NCI-H510A (cell line): ENCODE data around the gene PRKAR2A.

Source experiments
- DNase-seq: peaks from one replicate; lab custom pipeline; 2025; lab: John Stamatoyannopoulos, UW

The PRKAR2A gene

GRCh38 chr3:48847504-48848423 is at the start of gene PRKAR2A:
TSS of gene PRKAR2A (minus strand) at chr3:48847874. CDS start at chr3:48847596, 278 bp downstream.
- peak; percentile 69 for DNase-seq

DNA sequence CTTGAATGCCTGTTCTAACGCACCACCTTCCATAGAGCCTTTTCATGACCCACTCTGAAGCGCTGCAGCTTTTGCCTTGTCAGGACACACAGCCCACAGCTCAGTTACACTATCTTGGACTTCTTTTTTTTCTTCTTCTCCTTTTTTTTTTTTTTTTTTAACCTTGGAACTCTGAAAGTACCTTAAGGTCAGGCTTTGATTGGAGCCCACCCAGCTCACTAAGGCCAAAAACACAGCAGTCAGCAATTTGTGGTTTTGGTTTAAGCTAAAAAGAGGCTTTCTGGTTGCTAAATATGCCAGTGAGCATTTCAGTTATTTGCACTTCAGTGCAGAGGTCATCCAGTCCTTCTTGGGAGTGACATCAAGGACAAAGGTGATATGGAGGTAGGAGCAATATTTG is 49.3 kb upstream of the PRKAR2A start:
- DNase-seq = no peak

- DNase-seq = no peak
Measured at GRCh38 chr3:48894516-48894915, 46.8 kb upstream of the PRKAR2A start.

- no peak for DNase-seq
Measured at GRCh38 chr3:48891606-48892005, 43.9 kb upstream of the PRKAR2A start.

DNA sequence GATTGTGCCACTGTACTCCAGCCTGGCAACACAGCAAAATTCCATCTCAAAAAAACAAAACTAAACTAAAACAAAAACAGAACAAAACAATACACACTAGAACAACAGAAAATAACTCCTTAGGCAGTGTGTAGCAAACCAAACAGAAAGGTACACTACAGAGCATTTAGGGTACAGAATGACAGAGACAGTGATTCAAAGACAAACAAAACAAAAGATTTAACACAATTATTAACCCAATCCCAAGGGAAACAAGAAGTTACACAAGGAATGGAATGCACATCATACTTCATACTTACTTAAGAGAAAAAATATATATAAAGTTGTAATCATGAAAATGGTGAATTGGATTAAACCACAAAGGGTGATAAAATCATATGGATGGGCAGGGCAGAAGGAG is 38.1 kb upstream of the PRKAR2A start:
- DNase-seq = no peak

GRCh38 chr3:48881652-48882114 is 34.0 kb upstream of the PRKAR2A start:
- no peak for DNase-seq

GRCh38 chr3:48881006-48881405 is 33.3 kb upstream of the PRKAR2A start:
- no peak for DNase-seq

DNA sequence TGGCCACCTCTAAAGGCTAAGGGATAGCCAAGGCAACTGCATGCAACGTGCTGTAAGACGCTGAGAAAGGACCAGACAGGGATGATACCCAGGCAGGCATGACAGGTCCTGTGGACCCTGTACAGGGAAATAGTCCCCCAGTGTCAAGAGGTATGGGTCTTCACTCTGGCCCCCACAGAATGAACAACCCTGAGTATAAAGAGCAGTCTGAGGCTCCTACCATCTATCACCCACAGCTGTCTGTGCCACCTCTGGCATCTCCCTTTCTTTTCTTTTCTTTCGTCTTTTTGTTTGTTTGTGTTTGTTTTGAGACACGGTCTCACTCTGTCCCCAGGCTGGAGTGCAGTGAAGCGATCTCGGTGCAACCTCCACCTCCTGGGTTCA is 32.3 kb upstream of the PRKAR2A start:
- no peak for DNase-seq

- no peak for DNase-seq
Measured at GRCh38 chr3:48879307-48879993, 31.8 kb upstream of the PRKAR2A start.

DNA sequence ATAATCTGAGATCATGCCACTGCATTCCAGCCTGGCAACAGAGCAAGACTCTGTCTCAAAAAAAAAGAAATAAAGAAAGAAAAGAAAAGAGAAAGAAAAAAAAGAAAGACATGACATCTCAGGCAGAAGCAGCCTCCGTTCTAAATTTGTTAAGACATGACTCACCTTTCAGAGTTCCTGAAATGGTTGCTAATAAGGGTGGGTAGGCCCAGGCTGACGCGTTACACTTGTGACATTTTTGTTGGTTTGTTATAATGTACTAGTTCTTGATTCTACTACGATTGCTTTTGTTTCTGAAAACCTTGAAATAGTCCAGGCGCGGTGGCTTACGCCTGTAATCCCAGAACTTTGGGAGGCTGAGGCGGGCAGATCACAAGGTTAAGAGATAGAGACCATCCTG is 30.0 kb upstream of the PRKAR2A start:
- no peak for DNase-seq

DNA sequence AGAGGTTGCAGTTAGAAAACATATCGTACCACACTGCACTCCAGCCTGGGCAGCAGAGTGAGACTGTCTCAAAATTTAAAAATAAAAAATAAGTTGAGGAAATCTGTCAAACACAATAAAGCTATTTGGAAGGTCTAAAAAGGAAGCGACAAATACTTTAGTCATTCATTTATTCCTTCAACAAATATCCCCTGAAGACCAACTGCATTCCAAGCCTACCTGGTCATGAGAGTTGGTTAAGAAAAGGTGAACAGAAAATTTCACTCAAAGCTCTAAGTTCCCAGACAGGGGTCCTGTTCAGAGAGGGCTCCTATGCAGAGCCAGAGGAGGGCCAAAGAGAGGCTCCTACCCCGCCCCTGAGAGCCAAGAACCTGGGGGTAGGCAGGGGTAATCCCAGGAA is 15.4 kb upstream of the PRKAR2A start:
- DNase-seq = no peak

DNA sequence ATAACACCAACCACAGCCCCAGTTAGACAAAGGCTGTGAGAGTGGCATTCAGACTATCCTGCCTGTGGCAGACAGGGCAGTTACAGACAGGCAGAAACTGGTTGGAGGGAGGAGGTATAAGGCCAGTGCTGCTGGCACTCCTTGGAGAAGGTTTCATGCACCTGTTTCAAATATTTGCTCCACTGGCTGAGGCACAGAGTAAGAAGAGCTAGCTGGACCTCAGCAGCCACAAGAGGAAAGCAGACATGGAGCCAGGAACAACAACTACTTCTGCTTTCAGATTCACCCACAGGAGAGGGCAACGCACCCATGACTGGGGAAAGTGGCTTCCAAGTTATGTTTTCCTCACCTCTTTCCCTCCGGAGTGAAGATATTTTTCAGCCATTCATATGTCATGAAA is 11.5 kb upstream of the PRKAR2A start:
- no peak for DNase-seq

DNA sequence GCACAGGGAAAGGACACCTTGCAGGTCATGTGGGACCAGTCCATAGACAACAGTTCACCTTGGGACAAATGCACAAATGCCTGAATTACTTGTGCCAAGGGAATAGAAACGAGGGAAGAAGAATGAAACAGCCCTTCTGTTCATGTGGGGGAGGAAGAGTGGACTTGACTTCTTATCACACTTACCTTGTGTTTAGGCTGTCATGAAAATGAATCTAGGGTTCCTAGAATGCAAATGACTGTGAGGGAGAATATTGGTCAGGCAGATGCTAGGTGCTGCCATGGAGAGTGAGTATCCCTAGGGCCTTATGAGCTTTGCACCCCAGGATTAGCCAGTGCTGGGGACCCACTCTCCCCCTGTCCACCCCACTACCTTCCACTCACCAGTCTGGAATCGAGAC is 11.0 kb upstream of the PRKAR2A start:
- DNase-seq = no peak

DNA sequence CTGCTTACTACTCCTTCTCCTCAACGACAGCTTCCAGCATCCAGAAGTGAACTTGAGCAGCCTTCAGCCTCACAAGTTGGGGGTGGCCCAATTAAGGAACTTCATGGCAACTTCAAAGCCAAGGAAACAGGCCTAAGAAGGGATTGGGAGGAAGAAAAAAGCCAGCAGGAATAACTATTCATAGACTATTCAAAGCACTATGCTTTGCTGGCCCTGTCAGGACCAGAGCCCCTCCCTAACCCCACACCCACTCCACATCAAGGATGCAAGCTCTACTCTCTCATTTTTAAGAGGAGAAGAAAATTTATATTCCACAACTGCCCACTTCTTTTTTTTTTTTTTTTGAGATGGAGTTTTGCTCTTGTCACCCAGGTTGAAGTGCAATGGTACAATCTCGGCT is 10.0 kb upstream of the PRKAR2A start:
- DNase-seq = no peak

GRCh38 chr3:48856469-48856868 is 8.8 kb upstream of the PRKAR2A start:
- no peak for DNase-seq

- no peak for DNase-seq
Measured at GRCh38 chr3:48855681-48856447, 8.2 kb upstream of the PRKAR2A start.

- DNase-seq = no peak
Measured at GRCh38 chr3:48852151-48852550, 4.5 kb upstream of the PRKAR2A start.

DNA sequence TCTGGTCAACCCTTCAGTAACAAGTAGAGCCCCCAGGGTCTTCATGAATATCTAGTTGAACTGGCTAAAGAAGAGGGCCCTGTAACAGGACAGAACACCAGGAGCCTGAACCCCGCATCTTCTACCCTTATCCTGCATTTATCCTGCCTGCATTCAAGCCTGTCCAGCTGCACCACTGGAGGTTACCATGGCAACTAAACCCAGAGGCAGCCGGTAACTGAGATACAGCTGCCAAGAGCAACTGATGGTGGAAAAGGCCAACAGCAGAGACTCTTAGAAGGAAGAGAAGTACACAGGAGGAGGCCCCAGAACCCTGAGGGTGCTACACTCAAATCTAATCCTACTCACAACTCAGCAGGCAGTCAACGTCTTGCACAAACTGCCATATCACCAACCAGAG is 3.7 kb upstream of the PRKAR2A start:
- DNase-seq = no peak

DNA sequence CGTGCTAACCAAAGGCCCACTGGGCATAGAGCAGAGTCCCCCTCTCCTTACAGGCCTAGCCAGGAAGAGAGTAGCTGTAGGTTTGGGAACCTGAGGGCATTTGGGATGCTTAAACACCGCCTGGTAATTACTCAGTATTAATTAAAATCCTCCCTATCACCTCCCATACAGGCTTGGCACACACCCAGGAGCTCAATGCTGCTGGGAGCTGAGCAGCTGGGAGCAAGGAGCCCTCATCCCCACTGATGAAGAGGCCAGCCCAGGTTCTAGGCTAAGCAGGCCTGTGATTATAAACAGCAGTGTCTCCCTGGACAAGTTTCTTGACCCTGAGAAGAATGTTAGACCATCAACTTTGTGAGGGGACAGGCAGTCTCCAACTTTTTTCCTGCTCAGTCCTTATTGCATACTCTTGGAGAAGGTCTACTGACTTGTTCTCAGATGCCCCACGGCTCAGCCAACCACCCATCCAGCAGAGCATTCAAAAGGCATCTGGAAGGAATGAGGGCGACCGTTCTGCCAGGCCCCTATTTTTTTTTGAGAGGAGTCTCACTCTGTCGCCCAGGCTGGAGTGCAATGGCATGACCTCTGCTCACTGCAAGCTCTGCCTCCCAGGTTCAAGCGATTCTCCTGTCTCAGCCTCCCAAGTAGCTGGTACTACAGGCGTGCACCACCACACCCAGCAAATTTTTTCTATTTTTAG is 1.3 kb upstream of the PRKAR2A start:
- DNase-seq = no peak

DNA sequence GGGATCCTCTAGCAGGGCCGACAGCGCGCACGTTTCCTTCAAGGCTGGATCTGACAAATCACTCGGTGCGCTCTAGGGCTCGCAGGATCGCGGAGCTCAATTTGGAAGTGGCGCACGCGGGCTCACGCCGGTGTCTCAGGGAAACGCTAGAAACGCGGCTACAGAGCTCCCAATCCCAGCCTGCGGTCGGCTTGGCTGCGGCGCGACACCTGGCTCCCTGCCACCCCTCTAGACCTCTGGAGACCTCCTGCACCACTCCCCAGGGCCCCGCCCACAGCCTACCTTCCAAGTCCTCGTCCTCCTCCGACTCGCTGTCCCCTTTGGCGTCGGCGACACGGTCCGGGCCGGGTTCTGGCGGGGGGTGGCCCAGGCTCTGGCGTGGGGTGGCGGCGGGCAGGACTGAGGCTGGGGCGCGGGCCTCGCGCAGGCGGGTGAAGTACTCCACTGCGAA is 596 bp downstream of the PRKAR2A start:
- DNase-seq = peak; percentile 34

- DNase-seq = no peak
Measured at GRCh38 chr3:48845170-48845569, 2.5 kb downstream of the PRKAR2A start.

DNA sequence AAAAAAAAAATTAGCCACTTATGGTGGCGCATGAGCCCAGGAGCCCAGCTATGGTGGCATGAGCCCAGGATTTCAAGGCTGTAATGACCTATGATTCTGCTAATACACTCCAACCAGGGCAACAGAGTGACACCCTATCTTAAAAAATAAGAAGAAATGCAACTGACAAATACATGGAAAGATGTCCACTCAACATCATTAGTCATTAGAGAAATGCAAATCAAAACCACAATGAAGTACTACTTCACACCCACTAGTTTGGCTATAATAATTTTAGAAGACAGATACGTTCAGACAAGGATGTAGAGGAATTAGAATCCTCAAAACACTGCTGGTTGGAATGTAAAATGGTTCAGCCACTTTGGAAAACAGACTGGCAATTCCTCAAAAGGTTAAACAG is 10.5 kb downstream of the PRKAR2A start:
- no peak for DNase-seq
